BJ (cell line): ENCODE results near the gene PPIA. TPM values are rescaled to one million over a fixed set of nuclear protein-coding genes. Genes with fewer than 3 reads are reported as not detected.

Source experiments
- CTCF ChIA-PET: fragments of 350-600 bp; formaldehyde crosslinking; extraction: SDS; loops from one replicate; lab custom pipeline; 2021; ENCODE audit warnings: antibody characterized with exemption, inconsistent platforms; lab: Yijun Ruan, JAX
- POLR2A ChIA-PET: fragments of 300-600 bp; sonication (Branson Sonifier 250); formaldehyde crosslinking; extraction: SDS; loops from one replicate; lab custom pipeline; 2021; ENCODE audit warnings: antibody characterized with exemption; lab: Charles Lee
- DNase-seq: peaks from one replicate; pipeline ENCODE4 v3.0.0-alpha.2; 2011; ENCODE audit warnings: low read depth
- H3K27me3 ChIP-seq: 2 replicates; pipeline ENCODE4 v1.6.0; 2011; ENCODE audit warnings: low read length; ENCODE audit not compliant: control insufficient read depth, insufficient read depth
- H3K36me3 ChIP-seq: 2 replicates; pipeline ENCODE4 v1.5.1; 2011; ENCODE audit warnings: low read length; ENCODE audit not compliant: control insufficient read depth, insufficient read depth
- H3K4me3 ChIP-seq: 2 replicates; pipeline ENCODE4 v1.5.1; 2011; ENCODE audit warnings: low read depth, mild to moderate bottlenecking, control low read depth, low read length
- polyA plus RNA-seq: library from polyadenylated mRNA; depleted of rRNA; stranded (reverse); fragments of >200 nt; gene quantifications from 2 replicates; pipeline ENCODE4 v1.2.3, GENCODE V29; 2011
- TF ChIP-seq, protein P1 (sequence below): IDR thresholded peaks from 2 replicates; pipeline ENCODE4 v1.5.1; 2011; ENCODE audit warnings: low read depth, mild to moderate bottlenecking, control low read depth, inconsistent platforms, low read length, moderate library complexity; ENCODE audit not compliant: insufficient read depth

PPIA gene
- polyA plus RNA-seq, 1 experiment = 3,555 TPM

DNA sequence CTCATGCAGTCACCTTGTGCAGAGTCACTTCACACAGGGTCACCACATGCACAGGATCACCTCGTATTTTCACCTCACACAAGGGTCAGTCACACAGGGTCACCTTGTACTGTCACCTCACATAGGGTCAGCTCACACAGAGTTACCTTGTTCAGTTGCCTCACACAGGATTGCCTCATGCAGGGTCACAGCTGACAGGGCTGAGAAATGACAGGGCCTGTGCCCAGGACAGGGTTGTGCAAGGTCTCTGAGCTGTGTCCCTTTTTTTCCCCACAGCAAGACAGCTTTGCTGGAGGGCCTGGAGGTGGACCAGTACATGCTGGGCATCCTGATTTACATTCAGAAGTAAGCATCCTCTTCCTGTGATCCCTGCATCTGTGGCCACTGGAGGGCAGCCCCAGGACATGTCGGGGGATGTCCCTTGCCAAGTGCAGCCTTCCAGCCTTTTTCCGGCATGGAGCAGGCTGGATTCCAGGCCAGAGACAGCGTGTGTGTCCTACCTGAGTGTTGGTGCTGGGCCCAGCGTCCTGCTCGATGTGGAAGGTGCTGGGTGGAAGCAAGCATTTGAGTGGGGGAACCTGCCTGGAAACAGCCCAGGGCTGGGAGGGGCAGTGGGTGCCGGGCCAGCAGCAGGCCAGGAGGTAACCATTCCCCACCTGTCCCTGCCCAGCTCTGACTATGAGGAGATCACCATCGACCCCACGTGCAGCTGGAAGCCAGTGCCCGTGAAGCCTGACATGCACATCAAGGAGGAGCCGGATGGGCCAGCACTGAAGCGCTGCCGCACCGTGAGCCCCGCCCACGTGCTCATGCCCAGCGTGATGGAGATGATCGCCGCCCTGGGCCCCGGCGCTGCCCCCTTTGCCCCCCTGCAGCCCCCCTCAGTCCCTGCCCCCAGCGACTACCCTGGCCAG is 31.6 kb upstream of the PPIA start:
- peaks cover 54% of the 10 kb centered on the region for H3K36me3 ChIP-seq
- no peak for DNase-seq
- H3K4me3 ChIP-seq = no peak overlapping the region
- TF ChIP-seq, protein P1, sequence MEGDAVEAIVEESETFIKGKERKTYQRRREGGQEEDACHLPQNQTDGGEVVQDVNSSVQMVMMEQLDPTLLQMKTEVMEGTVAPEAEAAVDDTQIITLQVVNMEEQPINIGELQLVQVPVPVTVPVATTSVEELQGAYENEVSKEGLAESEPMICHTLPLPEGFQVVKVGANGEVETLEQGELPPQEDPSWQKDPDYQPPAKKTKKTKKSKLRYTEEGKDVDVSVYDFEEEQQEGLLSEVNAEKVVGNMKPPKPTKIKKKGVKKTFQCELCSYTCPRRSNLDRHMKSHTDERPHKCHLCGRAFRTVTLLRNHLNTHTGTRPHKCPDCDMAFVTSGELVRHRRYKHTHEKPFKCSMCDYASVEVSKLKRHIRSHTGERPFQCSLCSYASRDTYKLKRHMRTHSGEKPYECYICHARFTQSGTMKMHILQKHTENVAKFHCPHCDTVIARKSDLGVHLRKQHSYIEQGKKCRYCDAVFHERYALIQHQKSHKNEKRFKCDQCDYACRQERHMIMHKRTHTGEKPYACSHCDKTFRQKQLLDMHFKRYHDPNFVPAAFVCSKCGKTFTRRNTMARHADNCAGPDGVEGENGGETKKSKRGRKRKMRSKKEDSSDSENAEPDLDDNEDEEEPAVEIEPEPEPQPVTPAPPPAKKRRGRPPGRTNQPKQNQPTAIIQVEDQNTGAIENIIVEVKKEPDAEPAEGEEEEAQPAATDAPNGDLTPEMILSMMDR = no peak
- ChIA-PET POLR2A (no interaction called here), CTCF (no interaction called here)
- no peaks in the 10 kb centered on the region for H3K27me3 ChIP-seq

DNA sequence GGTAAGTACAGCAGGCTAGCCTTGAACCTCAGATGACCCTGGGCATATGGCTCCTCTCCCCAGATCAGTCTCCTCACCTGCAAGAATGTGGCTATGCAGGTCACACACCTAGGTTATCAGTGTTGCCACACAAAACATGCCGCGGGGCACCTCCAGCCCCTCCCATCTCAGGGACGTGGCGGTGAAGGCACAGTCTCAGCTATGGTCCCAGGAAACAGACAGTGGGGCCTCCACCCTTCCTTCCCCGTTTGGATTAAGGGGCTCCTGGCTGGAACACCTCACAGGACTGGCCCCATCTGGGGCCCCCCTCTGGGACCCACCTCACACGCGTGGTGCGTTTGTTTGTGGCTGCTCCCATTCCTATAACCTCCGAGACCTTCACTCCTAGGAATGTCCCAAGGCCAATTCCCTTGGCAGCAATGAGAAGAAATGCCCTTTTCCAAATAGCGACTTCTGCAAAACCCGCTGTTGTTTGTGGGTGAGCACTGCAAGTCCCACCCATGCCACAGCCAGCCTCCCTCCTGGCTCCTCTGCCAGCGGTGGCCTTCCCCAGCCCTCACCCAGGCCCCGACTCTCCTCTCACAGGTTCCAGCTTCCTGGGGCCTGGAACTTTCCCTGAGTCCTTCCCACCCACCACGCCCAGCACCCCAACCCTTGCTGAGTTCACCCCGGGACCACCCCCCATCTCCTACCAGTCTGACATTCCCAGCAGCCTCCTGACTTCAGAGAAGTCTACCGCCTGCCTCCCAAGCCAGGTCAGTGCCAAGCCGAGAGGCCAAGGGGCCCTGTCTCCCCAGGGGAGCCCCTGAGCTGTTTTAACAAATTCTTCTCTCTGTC is 30.7 kb upstream of the PPIA start:
- peaks cover 49% of the 10 kb centered on the region for H3K36me3 ChIP-seq
- ChIA-PET POLR2A (no interaction called here), CTCF (no interaction called here)
- no peak for DNase-seq
- H3K4me3 ChIP-seq = no peak overlapping the region
- TF ChIP-seq, protein P1 = no peak
- no peaks in the 10 kb centered on the region for H3K27me3 ChIP-seq

DNA sequence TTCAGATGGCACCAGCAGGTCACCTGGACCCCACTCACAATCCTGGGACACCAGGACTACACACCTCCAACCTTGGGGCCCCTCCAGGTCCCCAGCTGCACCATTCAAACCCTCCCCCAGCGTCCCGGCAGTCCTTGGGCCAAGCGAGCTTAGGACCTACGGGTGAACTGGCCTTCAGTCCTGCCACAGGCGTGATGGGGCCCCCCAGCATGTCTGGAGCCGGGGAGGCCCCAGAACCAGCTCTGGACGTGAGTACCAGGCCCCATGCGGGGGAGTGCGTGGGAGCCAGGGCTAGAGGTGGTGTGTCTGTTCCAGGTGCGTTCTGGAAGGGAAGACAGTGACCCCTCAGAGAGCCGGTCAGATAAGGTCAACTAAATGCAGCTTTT is 30.1 kb upstream of the PPIA start:
- ChIA-PET POLR2A (no interaction called here), CTCF (no interaction called here)
- no peak overlapping the region for H3K4me3 ChIP-seq
- H3K27me3 ChIP-seq = no peaks in the 10 kb centered on the region
- TF ChIP-seq, protein P1 = no peak
- peaks cover 46% of the 10 kb centered on the region for H3K36me3 ChIP-seq
- DNase-seq = no peak

DNA sequence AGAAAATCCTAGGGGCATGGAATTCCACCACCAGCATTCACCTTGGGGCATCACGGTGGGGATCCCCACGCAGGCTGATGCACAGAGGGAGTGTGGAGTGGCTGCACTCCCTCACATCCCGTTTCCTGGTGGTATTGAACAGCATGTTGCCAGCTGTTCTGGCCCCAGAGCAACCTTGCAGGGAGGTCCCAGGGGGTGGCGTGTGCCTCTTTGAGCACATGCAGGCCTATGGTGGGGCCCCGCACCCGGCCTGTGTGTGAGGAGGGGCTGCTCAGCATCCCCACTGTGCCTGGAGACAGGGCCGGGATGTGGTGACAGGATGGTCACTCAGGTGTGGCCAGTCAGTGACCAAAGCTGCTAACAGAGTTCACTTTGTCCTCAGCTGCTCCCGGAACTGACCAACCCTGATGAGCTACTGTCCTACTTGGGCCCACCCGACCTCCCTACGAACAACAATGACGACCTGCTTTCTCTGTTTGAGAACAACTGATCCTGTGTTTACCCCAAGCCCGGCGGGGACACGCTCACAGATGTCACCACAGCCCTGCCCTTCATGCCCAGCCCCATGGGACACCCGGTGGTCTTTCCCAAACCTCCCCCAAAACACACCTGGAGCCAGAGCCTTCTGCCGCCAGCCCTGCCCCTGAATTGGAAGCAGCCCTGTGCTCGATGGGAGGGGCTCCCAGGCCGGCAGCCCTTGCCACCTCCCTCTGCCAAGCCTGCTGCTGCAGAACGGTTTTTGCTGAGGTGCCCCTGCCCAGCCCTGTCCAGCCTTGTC is 29.2 kb upstream of the PPIA start:
- Histone ChIP-seq H3K27me3 (no peaks in the 10 kb centered on the region), H3K36me3 (peaks cover 42% of the 10 kb centered on the region), H3K4me3 (no peak overlapping the region)
- TF ChIP-seq, protein P1 = no peak
- DNase-seq = no peak
- ChIA-PET POLR2A (interaction anchor here (1.0 to 1.1 kb wide), 2 partner anchors 30 to 42 kb away, joined by 3 to 4 read pairs; partner anchors contain the start of gene PPIA), CTCF (interaction anchor here (1.6 kb wide), 2 partner anchors 24 to 81 kb away, joined by 4 to 5 read pairs; partner anchors contain the start of gene H2AZ2)
